Progenitor cell of endocrine pancreas (in vitro differentiated cells): ENCODE data around the gene TAGLN. TPM values are rescaled to one million over a fixed set of nuclear protein-coding genes. Genes with fewer than 3 reads are reported as not detected.

Experiments
- DNase-seq: peaks from one replicate; pipeline ENCODE4 v3.0.0; 2021; ENCODE audit warnings: low spot score; ENCODE audit not compliant: unreplicated experiment
- H3K27ac Mint-ChIP-seq: 2 replicates; pipeline ENCODE4 v1.8.0; 2021; ENCODE audit warnings: mild to moderate bottlenecking, moderate library complexity, mixed read lengths
- H3K27me3 Mint-ChIP-seq: 2 replicates; pipeline ENCODE4 v1.8.0; 2021; ENCODE audit warnings: mixed read lengths
- H3K36me3 Mint-ChIP-seq: 2 replicates; pipeline ENCODE4 v1.8.0; 2022; ENCODE audit warnings: mixed read lengths; ENCODE audit not compliant: insufficient read depth
- H3K4me1 Mint-ChIP-seq: 2 replicates; pipeline ENCODE4 v1.8.0; 2021; ENCODE audit warnings: low read depth, mixed read lengths
- H3K4me3 Mint-ChIP-seq: 2 replicates; pipeline ENCODE4 v1.8.0; 2021; ENCODE audit warnings: low read depth, mild to moderate bottlenecking, moderate library complexity, mixed read lengths
- H3K9me3 Mint-ChIP-seq: 2 replicates; pipeline ENCODE4 v1.8.0; 2021; ENCODE audit warnings: low read depth, mixed read lengths
- CTCF ChIP-seq: fragments of 200-600 bp; sonication (generic); IDR thresholded peaks from one replicate; pipeline ENCODE4 v1.5.0; 2021; ENCODE audit warnings: antibody characterized with exemption, mild to moderate bottlenecking; ENCODE audit not compliant: unreplicated experiment
- total RNA-seq: library from RNA; stranded (reverse); gene quantifications from 2 replicates; pipeline ENCODE4 v1.2.1, GENCODE V29; 2021

TAGLN gene
- total RNA-seq, 1 donor from 2014 or later, result 41.4 TPM

- no peak for DNase-seq
- Mint-ChIP-seq H3K4me1 (peaks cover 9% of the 10 kb centered on the region), H3K27ac (no peak overlapping the region), H3K9me3 (no peaks in the 10 kb centered on the region), H3K4me3 (no peak overlapping the region), H3K27me3 (no peaks in the 10 kb centered on the region), H3K36me3 (peaks cover 10% of the 10 kb centered on the region)
- TF ChIP-seq CTCF, result no peak
Observed at GRCh38 chr11:117220568-117220967, 21.4 kb downstream of the TAGLN start.

- H3K4me3 Mint-ChIP-seq, result no peak overlapping the region
- no peaks in the 10 kb centered on the region for H3K9me3 Mint-ChIP-seq
- no peak for TF ChIP-seq CTCF
- H3K27ac Mint-ChIP-seq, result no peak overlapping the region
- H3K4me1 Mint-ChIP-seq, result peaks cover 9% of the 10 kb centered on the region
- no peak for DNase-seq
- no peaks in the 10 kb centered on the region for H3K27me3 Mint-ChIP-seq
- H3K36me3 Mint-ChIP-seq, result peaks cover 10% of the 10 kb centered on the region
Observed at GRCh38 chr11:117220999-117221774, 22.0 kb downstream of the TAGLN start.

- Mint-ChIP-seq H3K4me1 (peaks cover 9% of the 10 kb centered on the region), H3K27ac (no peak overlapping the region), H3K4me3 (no peak overlapping the region), H3K9me3 (no peaks in the 10 kb centered on the region), H3K36me3 (peaks cover 15% of the 10 kb centered on the region), H3K27me3 (no peaks in the 10 kb centered on the region)
- TF ChIP-seq CTCF, result no peak
- no peak for DNase-seq
Observed at GRCh38 chr11:117221775-117222517, 22.8 kb downstream of the TAGLN start.

GRCh38 chr11:117222991-117223740 lies 24.0 kb downstream of the TAGLN start:
- no peaks in the 10 kb centered on the region for H3K9me3 Mint-ChIP-seq
- H3K27me3 Mint-ChIP-seq, result no peaks in the 10 kb centered on the region
- peaks cover 11% of the 10 kb centered on the region for H3K36me3 Mint-ChIP-seq
- no peak for TF ChIP-seq CTCF
- peaks cover 9% of the 10 kb centered on the region for H3K4me1 Mint-ChIP-seq
- no peak overlapping the region for H3K4me3 Mint-ChIP-seq
- DNase-seq, result no peak
- no peak overlapping the region for H3K27ac Mint-ChIP-seq
